ENCODE results near the gene NR4A1. TPM values are rescaled to one million over a fixed set of nuclear protein-coding genes. Genes with fewer than 3 reads are reported as not detected.

Gene NR4A1
- total RNA-seq, 1 experiment from 2014 or later, result 90.7 TPM

- no peak for DNase-seq
- ChIA-PET POLR2A (ENCODE audit: unreplicated experiment) (no interaction called here), CTCF (interaction anchor here (0.6 to 2.5 kb wide), 7 partner anchors 9 to 91 kb away, joined by 3 to 18 read pairs (median 6); no protein-coding TSS in a partner anchor)
- TF ChIP-seq CTCF (conservative IDR thresholded peaks at IDR 0.05; ENCODE audit: low read depth, low read length) (no peak), EZH2phosphoT487 (IDR thresholded peaks at IDR 0.05; ENCODE audit: borderline replicate concordance, low read length) (no peak), EZH2 (IDR thresholded peaks at IDR 0.05; ENCODE audit: low read length, unreplicated experiment) (no peak)
- Histone ChIP-seq H2AFZ (ENCODE audit: low read length) (no peak overlapping the region), H3K4me1 (ENCODE audit: insufficient read depth, low read length) (no peaks in the 10 kb centered on the region), H3K4me2 (ENCODE audit: low read length) (no peak overlapping the region), H3K9me2 (replicated peaks; ENCODE audit: low read length) (no peaks in the 10 kb centered on the region), H3K27me3 (ENCODE audit: low read length) (no peaks in the 10 kb centered on the region), H3K36me3 (ENCODE audit: low read depth, low read length) (no peaks in the 10 kb centered on the region), H3K9ac (ENCODE audit: low read length) (no peak overlapping the region), H3K4me3 (ENCODE audit: low read length) (no peak overlapping the region), H3F3A (ENCODE audit: low read length, unreplicated experiment) (no peaks in the 10 kb centered on the region), H3K79me2 (ENCODE audit: low read length) (no peaks in the 10 kb centered on the region), H4K20me1 (ENCODE audit: low read length) (no peaks in the 10 kb centered on the region), H3K27ac (ENCODE audit: low read length) (no peak overlapping the region), H3K9me3 (ENCODE audit: low read length) (no peaks in the 10 kb centered on the region)
- intact Hi-C loops (cut with micrococcal nuclease), result no loop called here
- no peak; the same call in 1 of the 2 replicates for ATAC-seq
- BruUV-seq (replicated peaks), result no TSS peak
These were observed 47.7 kb upstream of the NR4A1 start for GRCh38 chr12:52003591-52003990.

GRCh38 chr12:52004042-52004648 lies 47.1 kb upstream of the NR4A1 start:
- intact Hi-C loops (cut with micrococcal nuclease), result loop anchor here (1.0 kb wide), 1 partner anchor 19 kb away; no protein-coding TSS in a partner anchor
- H3K9me3 ChIP-seq (ENCODE audit: low read length), result no peaks in the 10 kb centered on the region
- CTCF ChIA-PET, result interaction anchor here (0.6 to 2.5 kb wide), 9 partner anchors 9 to 90 kb away, joined by 3 to 18 read pairs (median 5); no protein-coding TSS in a partner anchor
- H2AFZ ChIP-seq (ENCODE audit: low read length), result no peak overlapping the region
- TF ChIP-seq EZH2 (IDR thresholded peaks at IDR 0.05; ENCODE audit: low read length, unreplicated experiment) (no peak), CTCF (conservative IDR thresholded peaks at IDR 0.05; ENCODE audit: low read depth, low read length) (peak; percentile 78)
- no peaks in the 10 kb centered on the region for H3F3A ChIP-seq (ENCODE audit: low read length, unreplicated experiment)
- no peak overlapping the region for H3K4me3 ChIP-seq (ENCODE audit: low read length)
- ATAC-seq (peak; percentile 87), DNase-seq (peak; percentile 65)
- no TSS peak for BruUV-seq (replicated peaks)
- no peaks in the 10 kb centered on the region for H3K27me3 ChIP-seq (ENCODE audit: low read length)
- H3K4me1 ChIP-seq (ENCODE audit: insufficient read depth, low read length), result no peaks in the 10 kb centered on the region
- no peak overlapping the region for H3K9ac ChIP-seq (ENCODE audit: low read length)
- H4K20me1 ChIP-seq (ENCODE audit: low read length), result no peaks in the 10 kb centered on the region
- H3K4me2 ChIP-seq (ENCODE audit: low read length), result no peak overlapping the region
- POLR2A ChIA-PET (ENCODE audit: unreplicated experiment), result interaction anchor here (0.6 kb wide), 1 partner anchor 16 kb away, joined by 3 read pairs; no protein-coding TSS in a partner anchor
- no peaks in the 10 kb centered on the region for H3K9me2 ChIP-seq (replicated peaks; ENCODE audit: low read length)
- no peaks in the 10 kb centered on the region for H3K79me2 ChIP-seq (ENCODE audit: low read length)
- H3K36me3 ChIP-seq (ENCODE audit: low read depth, low read length), result no peaks in the 10 kb centered on the region
- H3K27ac ChIP-seq (ENCODE audit: low read length), result no peak overlapping the region

GRCh38 chr12:52005218-52005902 lies 45.9 kb upstream of the NR4A1 start:
- Histone ChIP-seq H3F3A (ENCODE audit: low read length, unreplicated experiment) (no peaks in the 10 kb centered on the region), H3K4me1 (ENCODE audit: insufficient read depth, low read length) (no peaks in the 10 kb centered on the region), H3K27ac (ENCODE audit: low read length) (no peak overlapping the region), H3K27me3 (ENCODE audit: low read length) (no peaks in the 10 kb centered on the region), H3K9ac (ENCODE audit: low read length) (no peak overlapping the region), H3K36me3 (ENCODE audit: low read depth, low read length) (no peaks in the 10 kb centered on the region), H2AFZ (ENCODE audit: low read length) (no peak overlapping the region), H4K20me1 (ENCODE audit: low read length) (no peaks in the 10 kb centered on the region), H3K4me2 (ENCODE audit: low read length) (no peak overlapping the region), H3K9me3 (ENCODE audit: low read length) (no peaks in the 10 kb centered on the region), H3K4me3 (ENCODE audit: low read length) (no peak overlapping the region), H3K79me2 (ENCODE audit: low read length) (no peaks in the 10 kb centered on the region), H3K9me2 (replicated peaks; ENCODE audit: low read length) (no peaks in the 10 kb centered on the region)
- ChIA-PET POLR2A (ENCODE audit: unreplicated experiment) (no interaction called here), CTCF (interaction anchor here (1.1 kb wide), 1 partner anchor 12 kb away, joined by 5 read pairs; no protein-coding TSS in a partner anchor)
- intact Hi-C loops (cut with micrococcal nuclease), result no loop called here
- ATAC-seq (no peak), DNase-seq (no peak)
- BruUV-seq (replicated peaks), result no TSS peak
- no peak for TF ChIP-seq CTCF (conservative IDR thresholded peaks at IDR 0.05; ENCODE audit: low read depth, low read length)
- TF ChIP-seq EZH2phosphoT487 (IDR thresholded peaks at IDR 0.05; ENCODE audit: borderline replicate concordance, low read length), result no peak
- no peak for TF ChIP-seq EZH2 (IDR thresholded peaks at IDR 0.05; ENCODE audit: low read length, unreplicated experiment)
